Motor neuron (in vitro differentiated cells): ENCODE data around the gene FURIN. TPM values are rescaled to one million over a fixed set of nuclear protein-coding genes. Genes with fewer than 3 reads are reported as not detected.
"Not testable (repeated sequence)": the region's sequence is repeated elsewhere in the genome, so short reads cannot be mapped to it uniquely, and the experiment has no call there.

Source experiments
- ATAC-seq, 8 experiments: fragments of 200-7000 bp; cut with Tn5 transposase; replicated peaks in 6 of 8; 2 replicates each; pipeline ENCODE4 v1.8.0; 2021; ENCODE audit warnings: mild to moderate bottlenecking in 8 of 8, moderate library complexity in 8 of 8
- H3K27ac ChIP-seq, 2 donors: fragments of 250-450 bp; sonication (Bioruptor Pico); 2 replicates each; pipeline ENCODE4 v1.9.0; 2021; ENCODE audit warnings: antibody characterized with exemption in 2 of 2, mild to moderate bottlenecking in 2 of 2, moderate library complexity in 1 of 2
- H3K4me1 ChIP-seq, 2 donors: fragments of 250-450 bp; sonication (Bioruptor Pico); replicated peaks in 1 of 2; 2 replicates each; pipeline ENCODE4 v1.6.1; 2021; ENCODE audit warnings: antibody characterized with exemption in 2 of 2, mild to moderate bottlenecking in 2 of 2, moderate library complexity in 1 of 2
- H3K4me3 ChIP-seq, 5 donors: fragments of 250-450 bp; sonication (Bioruptor Pico); 2 replicates each; pipeline ENCODE4 v1.9.0; 2021; ENCODE audit warnings: antibody characterized with exemption in 5 of 5, mild to moderate bottlenecking in 5 of 5, moderate library complexity in 4 of 5
- WGBS, 10 experiments: fragments of 450-650 bp; shearing (Covaris generic); methylation state at CpG; one replicate each; pipeline ENCODE4 v1.0.0; 2022; 5-methylcytosine and 5-hydroxymethylcytosine counted together
- in situ Hi-C, 9 experiments: fragments of 400-800 bp; cut with MboI; loops; one replicate each; pipeline ENCODE4 v1.15.0; 2021; ENCODE audit warnings: low sequenced_read_pairs in 9 of 9, low pct_unique_long_range_greater_than_20kb in 2 of 9; ENCODE audit not compliant: unreplicated experiment in 9 of 9
- total RNA-seq, 8 experiments: library from RNA; unstranded; fragments of 300-600 nt; gene quantifications; 2 replicates each; pipeline versions ENCODE4 v1.2.3 to v1.2.4, GENCODE V29; 2022

FURIN gene
- 10 to 100 TPM in 4 of 8 experiments, 1 to 10 TPM in 4; 4.6 to 32.3 (median 14.7) TPM for total RNA-seq

GRCh38 chr15:90868261-90868689 is at the start of gene FURIN:
Gene FURIN (plus strand): TSS chr15:90868588. CDS start chr15:90875741, 7,153 bp downstream.
- no peak within 1 kb of the TSS for H3K4me3 ChIP-seq
- ATAC-seq: no peak
- H3K4me1 ChIP-seq: peaks cover 15 to 27% of the 10 kb centered on the region in 2 donors
- in situ Hi-C loops: loop anchor here in 1 of 9 experiments (25.0 kb wide), 1 partner anchor 206 kb away; no protein-coding TSS in a partner anchor
- H3K27ac ChIP-seq: no peak within 1 kb of the TSS
- WGBS, 10 experiments: 60 to 100% (median 94%) methylated on average over 1 to 6 of the region's 6 CpGs; no CpG with 5 or more reads in 1 of the 10 experiments

DNA sequence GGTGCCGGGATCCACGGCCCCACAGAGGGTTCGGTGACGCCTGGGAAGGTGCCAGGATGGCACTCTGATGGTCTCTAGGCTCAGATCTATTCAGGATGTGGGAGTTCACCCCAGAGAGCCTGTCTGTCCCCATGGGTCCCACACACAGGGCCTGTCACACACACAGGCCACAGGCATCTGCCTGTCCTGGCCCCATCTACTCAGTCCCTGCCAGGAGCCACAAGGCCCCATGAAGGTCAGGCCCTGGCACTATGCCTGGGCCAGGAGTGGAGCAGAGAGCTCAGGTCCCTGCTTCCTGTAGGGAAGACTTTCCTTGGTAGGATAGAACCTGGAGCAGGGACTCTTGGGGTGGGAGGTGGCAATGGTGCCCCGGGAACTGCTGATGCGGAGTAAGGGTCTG is 49.0 kb upstream of the FURIN start:
- no peak for ATAC-seq
- no CpG with 5 or more reads among the region's 6 CpGs for WGBS, 10 experiments
- H3K4me1 ChIP-seq: peaks cover 0 to 6% of the 10 kb centered on the region in 2 donors
- in situ Hi-C loops: no loop called here
- H3K4me3 ChIP-seq: no peak overlapping the region
- H3K27ac ChIP-seq: no peak overlapping the region

- no peak for ATAC-seq
- no peak overlapping the region for H3K4me3 ChIP-seq
- peaks cover 0 to 6% of the 10 kb centered on the region in 2 donors for H3K4me1 ChIP-seq
- no peak overlapping the region for H3K27ac ChIP-seq
- in situ Hi-C loops: no loop called here
- WGBS, 10 experiments: no CpG with 5 or more reads among the region's 12 CpGs
Measured at GRCh38 chr15:90819850-90820249, 48.5 kb upstream of the FURIN start.

- no peak for ATAC-seq
- Histone ChIP-seq H3K4me3 (no peak overlapping the region), H3K27ac (no peak overlapping the region), H3K4me1 (peaks cover 0 to 6% of the 10 kb centered on the region in 2 donors)
- WGBS, 10 experiments: 0 to 90% (median 67%) methylated on average over 1 to 3 of the region's 7 CpGs; no CpG with 5 or more reads in 7 of the 10 experiments
- in situ Hi-C loops: no loop called here
Measured at GRCh38 chr15:90820481-90820880, 47.9 kb upstream of the FURIN start.

GRCh38 chr15:90822204-90822955 is 46.0 kb upstream of the FURIN start:
- 67 to 93% (median 83%) methylated on average over 1 to 5 of the region's 8 CpGs; no CpG with 5 or more reads in 5 of the 10 experiments for WGBS, 10 experiments
- Histone ChIP-seq H3K27ac (no peak overlapping the region), H3K4me1 (peaks cover 0 to 6% of the 10 kb centered on the region in 2 donors), H3K4me3 (no peak overlapping the region)
- in situ Hi-C loops: no loop called here
- ATAC-seq: no peak

- Histone ChIP-seq H3K4me3 (no peak overlapping the region), H3K27ac (no peak overlapping the region), H3K4me1 (peaks cover 0 to 2% of the 10 kb centered on the region in 2 donors)
- WGBS, 10 experiments: 51 to 100% (median 91%) methylated on average over 1 to 4 of the region's 7 CpGs; no CpG with 5 or more reads in 3 of the 10 experiments
- ATAC-seq: no peak
- in situ Hi-C loops: no loop called here
Measured at GRCh38 chr15:90823455-90823974, 44.9 kb upstream of the FURIN start.

GRCh38 chr15:90825115-90825899 is 43.1 kb upstream of the FURIN start:
- H3K4me1 ChIP-seq, H3K4me3 ChIP-seq, H3K27ac ChIP-seq, in situ Hi-C loops, ATAC-seq: not testable (repeated sequence)
- 92% methylated on average over 10 of the region's 49 CpGs; no CpG with 5 or more reads in 9 of the 10 experiments for WGBS, 10 experiments

GRCh38 chr15:90826206-90826885 is 42.0 kb upstream of the FURIN start:
- H3K4me3 ChIP-seq, H3K4me1 ChIP-seq, ATAC-seq, H3K27ac ChIP-seq, in situ Hi-C loops: not testable (repeated sequence)
- 79 to 100% (median 92%) methylated on average over 2 to 15 of the region's 26 CpGs; no CpG with 5 or more reads in 2 of the 10 experiments for WGBS, 10 experiments

GRCh38 chr15:90826886-90827435 is 41.4 kb upstream of the FURIN start:
- no peak overlapping the region for H3K4me3 ChIP-seq
- no peak overlapping the region for H3K27ac ChIP-seq
- H3K4me1 ChIP-seq: no peaks in the 10 kb centered on the region
- in situ Hi-C loops: no loop called here
- no peak for ATAC-seq
- 0 to 95% (median 88%) methylated on average over 1 to 7 of the region's 20 CpGs; no CpG with 5 or more reads in 4 of the 10 experiments for WGBS, 10 experiments

DNA sequence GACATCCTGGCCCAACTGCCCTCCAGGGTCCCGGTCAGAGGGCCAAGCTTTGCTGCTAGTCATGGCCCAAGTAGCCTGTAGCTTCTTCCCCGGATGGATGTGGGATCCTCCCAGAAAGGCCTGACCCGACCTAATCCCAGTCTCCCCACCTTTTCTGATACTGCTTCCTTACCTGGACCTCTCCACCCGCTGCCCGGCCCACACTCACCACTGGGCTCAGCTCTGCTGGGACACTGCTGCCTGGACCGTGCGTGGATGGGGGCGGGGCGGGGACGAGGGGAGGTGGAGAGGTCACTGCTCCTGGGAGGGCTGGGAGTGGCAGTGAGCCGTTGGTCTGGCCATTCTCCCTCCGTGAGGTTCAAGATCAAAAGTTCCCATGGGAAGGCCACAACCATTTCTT is 40.3 kb upstream of the FURIN start:
- Histone ChIP-seq H3K4me1 (no peaks in the 10 kb centered on the region), H3K27ac (no peak overlapping the region), H3K4me3 (no peak overlapping the region)
- in situ Hi-C loops: no loop called here
- ATAC-seq: no peak
- WGBS, 10 experiments: 0 to 90% (median 70%) methylated on average over 1 to 3 of the region's 12 CpGs; no CpG with 5 or more reads in 6 of the 10 experiments

- WGBS, 10 experiments: 73 to 100% (median 98%) methylated on average over 1 to 5 of the region's 6 CpGs; no CpG with 5 or more reads in 2 of the 10 experiments
- in situ Hi-C loops: no loop called here
- H3K4me3 ChIP-seq: no peak overlapping the region
- ATAC-seq: no peak
- H3K4me1 ChIP-seq: no peaks in the 10 kb centered on the region
- no peak overlapping the region for H3K27ac ChIP-seq
Measured at GRCh38 chr15:90829126-90829525, 39.3 kb upstream of the FURIN start.

GRCh38 chr15:90829942-90830440 is 38.4 kb upstream of the FURIN start:
- in situ Hi-C loops: no loop called here
- no peak for ATAC-seq
- Histone ChIP-seq H3K4me1 (no peaks in the 10 kb centered on the region), H3K4me3 (no peak overlapping the region), H3K27ac (no peak overlapping the region)
- 60 to 93% (median 71%) methylated on average over 1 to 12 of the region's 15 CpGs; no CpG with 5 or more reads in 4 of the 10 experiments for WGBS, 10 experiments
